NCI-H524 treated with DMSO at 0.1 percent for 48 hours (cell line): ENCODE measurements around the gene KLC4.
"Not testable (repeated sequence)": the region's sequence is repeated elsewhere in the genome, so short reads cannot be mapped to it uniquely, and the experiment has no call there.

Experiments
- DNase-seq: peaks from one replicate; lab custom pipeline; 2025; lab: John Stamatoyannopoulos, UW

KLC4 gene

GRCh38 chr6:43093436-43094289 is 34.2 kb downstream of the KLC4 start:
- DNase-seq = no peak

GRCh38 chr6:43095939-43096338 is 36.5 kb downstream of the KLC4 start:
- DNase-seq = no peak

- DNase-seq = no peak
Measured at GRCh38 chr6:43096451-43097097, 37.1 kb downstream of the KLC4 start.

- DNase-seq = no peak
Measured at GRCh38 chr6:43097098-43097489, 37.7 kb downstream of the KLC4 start.

GRCh38 chr6:43097502-43097901 is 38.1 kb downstream of the KLC4 start:
- DNase-seq = no peak

GRCh38 chr6:43101497-43101896 is 42.1 kb downstream of the KLC4 start:
- no peak for DNase-seq

GRCh38 chr6:43103253-43103876 is 43.9 kb downstream of the KLC4 start:
- no peak for DNase-seq

- DNase-seq = no peak
Measured at GRCh38 chr6:43105538-43106222, 46.2 kb downstream of the KLC4 start.

- DNase-seq = peak; percentile 91
Measured at GRCh38 chr6:43107344-43108062, 48.1 kb downstream of the KLC4 start.

GRCh38 chr6:43113431-43114260 is 54.2 kb downstream of the KLC4 start:
- DNase-seq = no peak

GRCh38 chr6:43115365-43115764 is 55.9 kb downstream of the KLC4 start:
- no peak for DNase-seq

GRCh38 chr6:43117466-43117865 is 58.0 kb downstream of the KLC4 start:
- not testable (repeated sequence) for DNase-seq

- no peak for DNase-seq
Measured at GRCh38 chr6:43119482-43119881, 60.1 kb downstream of the KLC4 start.

- DNase-seq = peak; percentile 30
Measured at GRCh38 chr6:43120101-43120763, 60.8 kb downstream of the KLC4 start.

GRCh38 chr6:43120944-43121913 is 61.8 kb downstream of the KLC4 start:
- no peak for DNase-seq

- no peak for DNase-seq
Measured at GRCh38 chr6:43122146-43122545, 62.7 kb downstream of the KLC4 start.

GRCh38 chr6:43123461-43124314 is 64.3 kb downstream of the KLC4 start:
- peak; percentile 41 for DNase-seq

- DNase-seq = no peak
Measured at GRCh38 chr6:43124481-43124880, 65.0 kb downstream of the KLC4 start.
